Vein endothelial cell (primary cell): Measurements from ENCODE around the gene KCNK7. TPM values are rescaled to one million over a fixed set of nuclear protein-coding genes. Genes with fewer than 3 reads are reported as not detected.

Source experiments
- small RNA-seq: library from RNA; depleted of rRNA; stranded (forward); fragments of <200 nt; gene quantifications from one replicate; pipeline ENCODE3, GENCODE V24; 2012
- total RNA-seq: library from RNA; depleted of rRNA; stranded (reverse); fragments of >200 nt; gene quantifications from 2 replicates; pipeline ENCODE4 v1.2.3, GENCODE V29; 2012

Gene KCNK7, protein sequence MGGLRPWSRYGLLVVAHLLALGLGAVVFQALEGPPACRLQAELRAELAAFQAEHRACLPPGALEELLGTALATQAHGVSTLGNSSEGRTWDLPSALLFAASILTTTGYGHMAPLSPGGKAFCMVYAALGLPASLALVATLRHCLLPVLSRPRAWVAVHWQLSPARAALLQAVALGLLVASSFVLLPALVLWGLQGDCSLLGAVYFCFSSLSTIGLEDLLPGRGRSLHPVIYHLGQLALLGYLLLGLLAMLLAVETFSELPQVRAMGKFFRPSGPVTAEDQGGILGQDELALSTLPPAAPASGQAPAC
- total RNA-seq = under 0.01 and 0.29 TPM in 2 replicates

DNA sequence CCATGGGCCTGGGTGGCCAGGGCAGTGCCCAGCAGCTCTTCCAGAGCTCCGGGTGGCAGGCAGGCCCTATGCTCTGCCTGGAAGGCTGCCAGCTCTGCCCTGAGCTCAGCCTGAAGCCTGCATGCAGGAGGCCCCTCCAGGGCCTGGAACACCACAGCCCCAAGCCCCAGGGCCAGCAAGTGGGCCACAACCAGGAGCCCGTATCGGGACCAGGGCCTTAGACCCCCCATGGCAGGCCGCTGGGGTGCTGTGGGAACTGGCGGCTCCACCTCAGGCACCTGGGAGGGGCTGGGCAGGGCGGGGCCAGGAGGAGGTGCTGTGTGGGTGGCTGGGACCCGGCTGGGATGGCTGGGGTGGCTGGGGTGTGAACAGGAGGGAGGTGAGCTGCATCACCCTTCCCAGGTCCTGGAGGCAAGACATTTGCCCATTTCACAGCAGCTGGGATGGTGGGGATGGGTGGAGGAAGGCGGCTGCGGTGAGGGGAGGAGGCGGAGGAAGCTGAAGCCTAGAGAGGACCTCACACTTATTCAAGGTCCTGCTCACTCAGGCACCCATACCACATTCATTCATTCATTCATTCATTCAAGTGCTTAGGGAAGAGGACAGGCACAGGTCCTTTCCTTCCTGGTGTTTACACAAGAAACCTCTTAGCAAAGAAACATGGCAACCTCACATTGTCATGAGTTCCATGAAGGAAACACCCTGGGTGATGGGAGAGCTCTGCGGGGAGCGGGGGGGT, at the start of gene KCNK7:
KCNK7 (minus strand) TSS at position 258 of the 739 bp plus-strand sequence; CDS start at position 230, 28 bp downstream.

DNA sequence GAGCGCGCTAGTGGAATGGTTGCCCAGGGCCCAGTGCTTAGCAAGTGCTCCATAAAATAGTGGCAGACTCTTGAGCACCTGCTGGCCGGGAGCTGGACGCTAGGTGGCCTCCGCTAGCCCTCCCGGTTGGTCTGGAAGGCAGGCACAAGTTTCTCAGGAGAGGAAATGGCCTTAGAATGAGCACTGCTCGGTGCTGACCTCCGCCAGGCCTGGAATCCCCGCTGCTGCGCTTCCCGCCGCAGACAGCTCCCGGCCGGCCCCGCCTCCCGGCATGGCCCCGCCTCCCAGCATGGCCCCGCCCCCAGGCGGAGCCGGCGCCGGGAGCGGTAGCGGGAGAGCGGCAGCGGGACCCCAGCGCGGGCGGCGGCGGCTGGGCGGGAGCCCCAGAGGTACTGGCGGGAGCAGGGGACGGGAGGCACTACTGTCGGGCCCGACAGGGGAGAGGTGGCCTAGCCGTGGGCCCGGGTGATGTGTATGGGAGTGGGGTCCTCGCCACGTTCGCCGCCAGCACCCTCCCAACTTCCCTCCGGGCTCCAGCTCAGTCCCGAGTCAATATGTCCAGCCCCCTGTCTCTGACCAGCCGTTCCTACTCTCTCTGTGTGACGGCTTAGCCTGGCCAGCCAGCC, 42.3 kb upstream of the KCNK7 start, which contains the start of gene SIPA1:
SIPA1 (plus strand) TSS at position 308 of the 626 bp plus-strand sequence. CDS start 2,821 bp downstream, outside the sequence.

DNA sequence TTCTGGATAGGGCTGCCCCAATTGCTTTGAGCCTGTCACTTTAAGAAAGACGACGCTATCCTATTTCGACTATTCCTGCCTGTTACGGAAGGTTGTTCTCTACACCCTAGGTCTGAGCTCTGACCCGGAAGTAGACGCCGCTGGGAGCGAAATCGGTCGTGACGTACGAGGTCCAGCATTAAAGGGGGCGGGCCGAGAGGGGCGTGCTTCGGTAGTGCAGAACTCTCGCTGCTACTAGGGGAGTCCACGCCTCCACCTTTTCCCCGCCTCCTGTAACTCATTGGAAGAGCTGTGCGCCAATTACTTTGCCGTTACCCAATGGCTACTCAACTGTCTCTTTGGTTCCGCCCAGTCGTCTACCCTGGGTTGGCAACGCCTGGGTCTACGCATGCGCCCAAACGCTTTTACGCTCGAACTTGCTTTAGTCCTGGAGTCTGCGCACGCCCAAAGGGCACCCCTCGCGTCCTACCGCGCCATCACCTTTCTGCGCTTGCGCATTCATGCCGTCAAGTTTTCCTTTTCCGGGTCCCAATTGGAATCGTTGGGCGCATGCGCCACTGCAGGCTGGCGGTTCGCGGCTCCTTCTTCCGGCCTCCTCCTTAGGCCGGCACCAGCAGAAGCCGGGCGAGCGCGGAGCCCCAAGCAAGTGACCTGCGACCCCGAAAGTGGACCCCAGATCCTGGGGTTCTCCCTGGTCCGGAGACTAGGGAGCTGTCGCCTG, 19.8 kb upstream of the KCNK7 start, which contains the start of gene PCNX3:
PCNX3 (plus strand) TSS at position 548 of the 721 bp plus-strand sequence. CDS start 536 bp downstream, outside the sequence.

DNA sequence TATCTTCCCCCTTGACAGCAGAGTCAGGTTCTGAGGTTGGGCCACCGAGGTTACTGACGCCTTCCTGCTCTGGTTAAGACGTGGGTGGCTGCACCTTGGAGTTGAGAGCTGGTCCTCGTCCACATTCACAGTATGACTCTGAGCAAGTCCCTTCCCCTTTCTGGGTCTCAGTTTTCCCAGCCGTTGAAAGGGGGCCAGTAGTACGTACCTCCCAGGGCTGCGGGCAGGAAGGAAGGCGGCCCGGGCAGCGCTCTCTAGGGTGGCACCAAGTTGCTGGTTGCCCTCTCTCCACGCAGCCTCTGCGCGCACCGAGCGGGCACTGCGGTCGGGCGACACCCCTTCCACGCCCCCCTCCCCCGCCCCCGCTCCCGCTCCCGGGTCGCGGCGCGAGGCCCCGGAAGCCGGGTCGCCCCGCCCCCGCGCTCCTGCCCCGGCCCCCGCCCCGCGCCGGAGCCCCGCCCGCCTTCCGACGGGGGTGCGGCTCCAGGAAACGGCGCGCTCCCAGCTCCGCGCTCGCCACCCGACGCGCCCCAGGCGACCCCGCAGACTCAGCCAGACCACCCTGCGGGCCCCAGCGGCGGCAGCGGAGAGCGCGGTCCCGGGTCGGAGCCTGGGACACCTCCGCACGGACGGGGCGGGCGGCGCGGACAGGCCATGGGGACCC, 19.9 kb downstream of the KCNK7 start, which contains the start of gene EHBP1L1:
EHBP1L1 (plus strand) TSS at position 486 of the 664 bp plus-strand sequence. CDS start 250 bp downstream, outside the sequence.

DNA sequence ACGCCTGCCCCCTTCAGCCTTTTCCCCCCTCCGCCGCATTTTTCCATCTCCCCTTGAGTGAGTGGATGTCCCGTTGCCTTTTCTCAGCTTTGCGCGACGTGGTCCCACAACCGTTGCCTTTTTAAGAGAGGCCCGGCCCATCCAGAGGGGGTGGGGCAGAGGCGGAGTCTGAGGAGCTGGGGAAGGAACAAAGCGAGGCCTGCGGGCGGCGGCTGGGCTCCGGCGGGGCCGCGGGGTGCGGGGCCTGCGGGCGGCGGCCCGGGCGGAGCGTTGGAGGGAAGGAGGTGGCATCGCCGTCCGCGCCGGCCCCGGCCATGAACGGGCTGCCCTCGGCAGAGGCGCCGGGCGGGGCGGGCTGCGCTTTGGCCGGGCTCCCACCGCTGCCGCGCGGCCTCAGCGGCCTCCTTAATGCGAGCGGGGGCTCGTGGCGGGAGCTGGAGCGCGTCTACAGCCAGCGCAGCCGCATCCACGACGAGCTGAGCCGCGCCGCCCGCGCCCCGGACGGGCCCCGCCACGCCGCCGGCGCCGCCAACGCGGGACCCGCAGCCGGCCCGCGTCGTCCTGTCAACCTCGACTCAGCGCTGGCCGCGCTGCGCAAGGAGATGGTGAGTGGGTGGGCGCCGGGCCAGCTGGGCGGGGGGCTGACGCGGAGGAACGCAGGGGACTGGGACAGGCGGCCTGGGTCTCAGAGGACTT, 23.1 kb downstream of the KCNK7 start, which contains the start of gene FAM89B:
FAM89B (plus strand) TSS at position 183 of the 696 bp plus-strand sequence; CDS start at position 315, 132 bp downstream.

DNA sequence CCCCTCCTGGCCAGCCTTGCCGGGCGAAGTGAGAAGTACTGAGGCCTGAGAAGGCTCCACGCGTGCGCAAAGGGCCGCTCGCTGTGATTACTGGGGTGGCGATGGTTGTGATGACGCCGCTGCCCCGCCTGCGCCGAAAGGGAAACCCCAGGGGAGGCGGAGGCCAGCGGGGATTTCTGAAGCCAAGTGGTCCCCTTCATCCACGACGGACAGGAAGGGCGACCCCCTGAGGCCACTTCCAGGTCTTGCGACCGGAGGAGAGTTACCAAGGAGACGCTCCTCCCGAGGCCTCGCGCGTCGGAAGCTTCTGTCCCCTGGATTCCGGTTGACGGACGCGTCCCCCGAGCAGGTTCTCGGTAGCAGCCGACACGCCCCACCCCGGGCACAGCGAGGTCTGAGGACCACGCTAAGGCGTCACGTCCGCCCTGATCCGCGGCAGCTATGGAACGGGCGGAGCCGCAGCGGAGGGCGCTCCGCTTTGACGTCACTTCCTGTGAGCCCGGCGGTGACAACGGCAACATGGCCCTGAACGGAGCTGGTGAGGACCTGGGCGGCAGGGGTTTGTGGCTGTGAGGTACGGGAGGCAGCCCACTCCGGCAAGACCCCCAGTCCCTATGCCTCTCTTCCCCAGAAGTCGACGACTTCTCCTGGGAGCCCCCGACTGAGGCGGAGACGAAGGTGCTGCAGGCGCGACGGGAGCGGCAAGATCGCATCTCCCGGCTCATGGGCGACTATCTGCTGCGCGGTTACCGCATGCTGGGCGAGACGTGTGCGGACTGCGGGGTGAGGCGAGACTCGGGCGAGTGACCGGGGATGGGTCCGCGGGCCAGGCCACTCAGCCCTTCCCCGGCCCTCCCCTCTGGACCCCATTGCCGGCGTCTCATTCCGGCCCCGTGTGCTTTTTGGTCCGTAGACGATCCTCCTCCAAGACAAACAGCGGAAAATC, 25.4 kb downstream of the KCNK7 start, which contains the start of gene ZNRD2:
ZNRD2 (plus strand) TSS at position 505 of the 946 bp plus-strand sequence; CDS start at position 520, 15 bp downstream.

DNA sequence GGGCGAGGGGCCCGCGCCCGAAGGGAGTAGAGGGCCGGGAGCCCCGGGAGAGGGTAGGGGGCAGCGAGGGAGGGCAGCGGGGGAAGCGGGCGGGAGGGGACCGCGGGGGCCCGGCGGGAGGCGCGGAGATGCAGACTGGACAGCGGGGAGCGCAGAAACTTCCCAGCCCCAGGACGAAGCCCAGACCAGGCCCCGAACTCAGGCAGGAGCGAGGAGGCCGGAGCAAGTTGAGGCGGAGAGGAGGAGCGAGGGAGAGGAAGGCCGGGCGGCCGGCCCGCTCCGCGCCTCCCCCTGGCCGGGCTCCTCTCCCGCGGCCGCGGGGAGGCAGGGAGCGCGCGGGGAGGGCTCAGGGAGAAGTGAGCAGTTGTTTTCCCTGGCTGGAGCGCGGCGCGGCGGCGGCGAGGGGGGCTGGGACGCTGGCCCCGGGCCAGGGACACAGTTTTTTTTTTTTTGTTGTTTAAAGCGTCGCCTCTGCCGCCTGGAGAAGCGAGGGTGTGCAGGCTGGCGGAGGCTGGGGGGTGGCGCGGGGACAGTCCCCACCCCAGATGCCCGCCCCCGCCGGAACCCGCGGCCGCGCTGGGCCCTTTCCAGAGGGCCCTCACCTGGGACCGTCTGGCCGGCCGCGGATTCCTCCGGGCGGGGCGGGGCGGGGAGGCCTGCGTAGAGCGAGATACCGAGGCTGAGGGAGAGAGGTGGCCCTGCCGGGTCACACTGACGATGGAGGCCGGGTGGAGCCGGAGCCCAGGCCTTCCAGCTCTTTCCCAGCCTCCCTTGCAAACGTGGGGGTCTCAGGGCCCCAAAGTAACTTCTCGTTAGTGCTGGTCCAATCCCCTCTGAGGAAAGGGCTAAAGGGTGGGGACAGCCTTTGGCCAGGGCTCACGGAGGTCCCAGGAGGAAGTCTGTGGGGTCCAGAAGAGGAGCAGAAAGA, 37.3 kb downstream of the KCNK7 start, which contains the start of gene LTBP3:
LTBP3 (minus strand) TSS at position 358 of the 928 bp plus-strand sequence. CDS start 400 bp downstream, outside the sequence.

Small RNAs within 50 kb of the gene (small RNA-seq; reads per million reads assigned to genes)
- gene AP001362.1 (not detected), gene MIR4690 (0.21 reads per million)

Other genes with a start within 250 kb of the KCNK7 start
- gene TIGD3, start 241.0 kb downstream of the KCNK7 start, total RNA-seq = 0.29 and 0.33 TPM in 2 replicates
- 2.7 and 2.9 TPM in 2 replicates for gene SLC25A45, start 213.2 kb downstream of the KCNK7 start, total RNA-seq
- 102 and 132 TPM in 2 replicates for gene FRMD8, start 209.2 kb downstream of the KCNK7 start, total RNA-seq
- 258 and 292 TPM in 2 replicates for gene NEAT1, start 173.0 kb downstream of the KCNK7 start, total RNA-seq
- gene MALAT1, start 96.8 kb downstream of the KCNK7 start, total RNA-seq = 6,246 and 6,812 TPM in 2 replicates
- gene SCYL1, start 70.7 kb downstream of the KCNK7 start, total RNA-seq = 76.4 and 96.7 TPM in 2 replicates
- 26.8 and 52.9 TPM in 2 replicates for gene LTBP3, start 37.4 kb downstream of the KCNK7 start, total RNA-seq
- gene ZNRD2, start 25.3 kb downstream of the KCNK7 start, total RNA-seq = 52.6 and 56.4 TPM in 2 replicates
- 29.3 and 59.4 TPM in 2 replicates for gene FAM89B, start 23.3 kb downstream of the KCNK7 start, total RNA-seq
- gene EHBP1L1, start 19.7 kb downstream of the KCNK7 start, total RNA-seq = 13.4 and 14.4 TPM in 2 replicates
- gene MAP3K11, start 18.4 kb upstream of the KCNK7 start, total RNA-seq = 117 and 122 TPM in 2 replicates
- 41.9 and 48.7 TPM in 2 replicates for gene PCNX3, start 20.0 kb upstream of the KCNK7 start, total RNA-seq
- gene SIPA1, start 42.3 kb upstream of the KCNK7 start, total RNA-seq = 58.8 and 68.6 TPM in 2 replicates
- 55.5 and 63.4 TPM in 2 replicates for gene RELA, start 67.1 kb upstream of the KCNK7 start, total RNA-seq
- gene KAT5, start 116.5 kb upstream of the KCNK7 start, total RNA-seq = 38.9 and 44.5 TPM in 2 replicates
- gene RNASEH2C, start 125.0 kb upstream of the KCNK7 start, total RNA-seq = 49.0 and 57.3 TPM in 2 replicates
- gene AP5B1, start 185.2 kb upstream of the KCNK7 start, total RNA-seq = 20.6 and 21.9 TPM in 2 replicates
- not detected in 2 replicates for gene OVOL1, start 191.3 kb upstream of the KCNK7 start, total RNA-seq
- gene SNX32, start 238.2 kb upstream of the KCNK7 start, total RNA-seq = 0.10 and 1.6 TPM in 2 replicates